Upper lobe of left lung (tissue), 6 donors: ENCODE measurements around the gene EIF4E1B. TPM values are rescaled to one million over a fixed set of nuclear protein-coding genes. Genes with fewer than 3 reads are reported as not detected.
A peak's percentile ranks its signal among the peaks of the same experiment; 100 is the strongest.

Experiments used
- ATAC-seq, 2 donors: fragments of 200-7000 bp; cut with Tn5 transposase; one replicate each; pipeline ENCODE4 v1.9.1; 2022; ENCODE audit warnings: mild to moderate bottlenecking in 2 of 2, moderate library complexity in 2 of 2; ENCODE audit not compliant: low FRiP score in 2 of 2
- DNase-seq, 2 donors: peaks; one replicate each; pipeline ENCODE4 v3.0.0-alpha.2; 2019 to 2020
- H3K27ac ChIP-seq, 4 donors: fragments of 200-600 bp; sonication (generic); one replicate each; pipeline ENCODE4 v1.5.1; 2016 to 2019
- H3K27me3 ChIP-seq, 4 donors: fragments of 200-600 bp; sonication (generic); one replicate each; pipeline ENCODE4 v1.5.1; 2017 to 2019
- H3K36me3 ChIP-seq, 4 donors: fragments of 200-600 bp; sonication (generic); one replicate each; pipeline ENCODE4 v1.5.1; 2016 to 2019
- H3K4me1 ChIP-seq, 4 donors: fragments of 200-600 bp; sonication (generic); one replicate each; pipeline ENCODE4 v1.5.1; 2018 to 2019
- H3K4me3 ChIP-seq, 4 donors: fragments of 200-600 bp; sonication (generic); one replicate each; pipeline ENCODE4 v1.5.1; 2017 to 2019; ENCODE audit warnings: mild to moderate bottlenecking in 2 of 4, moderate library complexity in 1 of 4
- H3K9me3 ChIP-seq, 4 donors: fragments of 200-600 bp; sonication (generic); one replicate each; pipeline ENCODE4 v1.5.1; 2018 to 2019
- CTCF ChIP-seq, 6 experiments: fragments of 450-650 bp in 4 of 6; fragments of 200-600 bp in 2 of 6; sonication (generic) in 2 of 6; IDR thresholded peaks; one replicate each; pipeline ENCODE4 v1.5.1; 2016 to 2019; ENCODE audit warnings: antibody characterized with exemption in 6 of 6
- EP300 ChIP-seq, 4 donors: sonication (generic); formaldehyde crosslinking; IDR thresholded peaks; one replicate each; pipeline ENCODE4 v1.5.1; 2017; ENCODE audit warnings: antibody characterized with exemption in 4 of 4, control low read depth in 2 of 4
- POLR2A ChIP-seq, 4 donors: fragments of 450-650 bp; IDR thresholded peaks; one replicate each; pipeline ENCODE4 v1.5.1; 2016 to 2017; ENCODE audit warnings: antibody characterized with exemption in 4 of 4, mild to moderate bottlenecking in 2 of 4
- POLR2AphosphoS5 ChIP-seq, 2 donors: sonication (generic); formaldehyde crosslinking; IDR thresholded peaks; one replicate each; pipeline ENCODE4 v1.5.1; 2017; ENCODE audit warnings: antibody characterized with exemption in 2 of 2
- WGBS, 2 donors: methylation state at CpG; one replicate each; pipeline ENCODE4 v1.1.5; 2017 to 2018; 5-methylcytosine and 5-hydroxymethylcytosine counted together
- total RNA-seq, 6 donors: library from RNA; depleted of rRNA in 4 of 6; stranded (reverse); fragments of >200 nt in 4 of 6; gene quantifications; one replicate each; pipeline versions ENCODE4 v1.1.0 to v1.2.1, GENCODE V29; 2016 to 2021
- donor health status: DM: no; HTN: no; CAD: no; lungs with moderate emphysema.
- donor health status: DM: no; HTN: yes; CAD: no; lungs with severe emphysema.

The EIF4E1B gene
- total RNA-seq, 6 donors from 2014 or later, result not detected

GRCh38 chr5:176593273-176593869, 37.1 kb upstream of the EIF4E1B start:
- Histone ChIP-seq H3K4me3 (no peak overlapping the region), H3K27ac (no peak overlapping the region), H3K36me3 (no peaks in the 10 kb centered on the region), H3K4me1 (peaks cover 4 to 13% (median 9%) of the 10 kb centered on the region in 4 donors), H3K27me3 (peaks cover 0 to 5% (median 0%) of the 10 kb centered on the region in 4 donors), H3K9me3 (no peaks in the 10 kb centered on the region)
- DNase-seq, result no peak
- WGBS, 2 donors, result 93 to 97% methylated on average over 7 to 12 of the region's 12 CpGs
- no peak for TF ChIP-seq POLR2A (IDR thresholded peaks at IDR 0.05)
- TF ChIP-seq CTCF (IDR thresholded peaks at IDR 0.05), result no peak
- no peak for TF ChIP-seq EP300 (IDR thresholded peaks at IDR 0.05)
- TF ChIP-seq POLR2AphosphoS5 (IDR thresholded peaks at IDR 0.05), result no peak
- ATAC-seq, result no peak

- H3K4me1 ChIP-seq, result peaks cover 4 to 13% (median 9%) of the 10 kb centered on the region in 4 donors
- 81 to 88% methylated on average over 5 to 8 of the region's 8 CpGs for WGBS, 2 donors
- TF ChIP-seq EP300 (IDR thresholded peaks at IDR 0.05) (no peak), CTCF (IDR thresholded peaks at IDR 0.05) (no peak), POLR2AphosphoS5 (IDR thresholded peaks at IDR 0.05) (no peak), POLR2A (IDR thresholded peaks at IDR 0.05) (no peak)
- peaks cover 0 to 5% (median 0%) of the 10 kb centered on the region in 4 donors for H3K27me3 ChIP-seq
- H3K9me3 ChIP-seq, result no peaks in the 10 kb centered on the region
- no peak for DNase-seq
- H3K36me3 ChIP-seq, result no peaks in the 10 kb centered on the region
- no peak for ATAC-seq
- no peak overlapping the region for H3K4me3 ChIP-seq
- no peak overlapping the region for H3K27ac ChIP-seq
Observed at GRCh38 chr5:176594554-176594953, 35.9 kb upstream of the EIF4E1B start.

- Histone ChIP-seq H3K36me3 (no peaks in the 10 kb centered on the region), H3K4me1 (peaks cover 4 to 13% (median 9%) of the 10 kb centered on the region in 4 donors), H3K27me3 (peaks cover 0 to 5% (median 0%) of the 10 kb centered on the region in 4 donors), H3K4me3 (no peak overlapping the region), H3K9me3 (no peaks in the 10 kb centered on the region), H3K27ac (no peak overlapping the region)
- DNase-seq (no peak), ATAC-seq (no peak)
- 86 to 91% methylated on average over 11 of the region's 11 CpGs for WGBS, 2 donors
- TF ChIP-seq EP300 (IDR thresholded peaks at IDR 0.05) (no peak), POLR2AphosphoS5 (IDR thresholded peaks at IDR 0.05) (no peak), POLR2A (IDR thresholded peaks at IDR 0.05) (no peak), CTCF (IDR thresholded peaks at IDR 0.05) (no peak)
Observed at GRCh38 chr5:176595386-176595943, 35.0 kb upstream of the EIF4E1B start.

- WGBS, 2 donors, result 79 to 81% methylated on average over 19 to 23 of the region's 23 CpGs
- Histone ChIP-seq H3K27me3 (peaks cover 0 to 5% (median 0%) of the 10 kb centered on the region in 4 donors), H3K4me1 (peaks cover 4 to 13% (median 9%) of the 10 kb centered on the region in 4 donors), H3K36me3 (no peaks in the 10 kb centered on the region), H3K9me3 (no peaks in the 10 kb centered on the region), H3K4me3 (peak overlapping the region in 2 of 4 donors; percentile 41 to 43), H3K27ac (no peak overlapping the region)
- TF ChIP-seq EP300 (IDR thresholded peaks at IDR 0.05), result no peak
- no peak for TF ChIP-seq POLR2AphosphoS5 (IDR thresholded peaks at IDR 0.05)
- TF ChIP-seq CTCF (IDR thresholded peaks at IDR 0.05), result no peak
- TF ChIP-seq POLR2A (IDR thresholded peaks at IDR 0.05), result no peak
- ATAC-seq (no peak), DNase-seq (no peak)
Observed at GRCh38 chr5:176596069-176596644, 34.3 kb upstream of the EIF4E1B start.
